Activated CD4-positive, CD25-positive, alpha-beta regulatory T cell treated with anti-CD3 and anti-CD28 coated beads, Interleukin-2, amount 50 U/mL, for 24 hours (primary cell): Measurements from ENCODE around the gene FASLG.
"Not testable (repeated sequence)": the region's sequence is repeated elsewhere in the genome, so short reads cannot be mapped to it uniquely, and the experiment has no call there.

Experiments used
- ATAC-seq, 2 donors: fragments of 150-1000 bp; cut with Tn5 transposase; one replicate each; pipeline ENCODE4 v1.10.0; 2021; ENCODE audit warnings: mild to moderate bottlenecking in 1 of 2, moderate library complexity in 1 of 2

The FASLG gene, protein sequence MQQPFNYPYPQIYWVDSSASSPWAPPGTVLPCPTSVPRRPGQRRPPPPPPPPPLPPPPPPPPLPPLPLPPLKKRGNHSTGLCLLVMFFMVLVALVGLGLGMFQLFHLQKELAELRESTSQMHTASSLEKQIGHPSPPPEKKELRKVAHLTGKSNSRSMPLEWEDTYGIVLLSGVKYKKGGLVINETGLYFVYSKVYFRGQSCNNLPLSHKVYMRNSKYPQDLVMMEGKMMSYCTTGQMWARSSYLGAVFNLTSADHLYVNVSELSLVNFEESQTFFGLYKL

DNA sequence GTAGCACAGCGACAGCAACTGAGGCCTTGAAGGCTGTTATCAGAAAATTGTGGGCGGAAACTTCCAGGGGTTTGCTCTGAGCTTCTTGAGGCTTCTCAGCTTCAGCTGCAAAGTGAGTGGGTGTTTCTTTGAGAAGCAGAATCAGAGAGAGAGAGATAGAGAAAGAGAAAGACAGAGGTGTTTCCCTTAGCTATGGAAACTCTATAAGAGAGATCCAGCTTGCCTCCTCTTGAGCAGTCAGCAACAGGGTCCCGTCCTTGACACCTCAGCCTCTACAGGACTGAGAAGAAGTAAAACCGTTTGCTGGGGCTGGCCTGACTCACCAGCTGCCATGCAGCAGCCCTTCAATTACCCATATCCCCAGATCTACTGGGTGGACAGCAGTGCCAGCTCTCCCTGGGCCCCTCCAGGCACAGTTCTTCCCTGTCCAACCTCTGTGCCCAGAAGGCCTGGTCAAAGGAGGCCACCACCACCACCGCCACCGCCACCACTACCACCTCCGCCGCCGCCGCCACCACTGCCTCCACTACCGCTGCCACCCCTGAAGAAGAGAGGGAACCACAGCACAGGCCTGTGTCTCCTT, at the start of gene FASLG:
TSS of gene FASLG (plus strand) at position 233 of the 583 bp plus-strand sequence. CDS start at position 332, 99 bp downstream.
- ATAC-seq = peak; percentile 60 to 61

DNA sequence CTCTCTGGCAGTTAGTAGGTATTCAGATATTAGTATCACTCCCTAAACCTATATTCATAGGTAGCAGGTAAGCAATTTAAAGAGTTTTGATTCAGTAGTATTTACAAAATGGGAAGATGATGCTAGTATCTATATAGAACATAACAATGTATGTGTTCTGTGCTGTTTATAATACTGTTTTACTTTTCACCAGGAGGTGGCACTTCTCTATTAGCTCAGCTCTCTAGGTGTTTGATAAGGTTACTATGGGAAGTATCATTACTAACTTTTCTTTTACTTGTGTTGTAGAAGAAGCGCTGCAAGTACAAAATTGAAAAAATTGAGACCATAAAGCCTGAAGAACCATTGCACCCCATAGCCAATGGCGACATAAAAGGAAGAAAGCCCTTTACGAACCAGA, 49.4 kb upstream of the FASLG start:
- peak; percentile 33 to 58 for ATAC-seq

DNA sequence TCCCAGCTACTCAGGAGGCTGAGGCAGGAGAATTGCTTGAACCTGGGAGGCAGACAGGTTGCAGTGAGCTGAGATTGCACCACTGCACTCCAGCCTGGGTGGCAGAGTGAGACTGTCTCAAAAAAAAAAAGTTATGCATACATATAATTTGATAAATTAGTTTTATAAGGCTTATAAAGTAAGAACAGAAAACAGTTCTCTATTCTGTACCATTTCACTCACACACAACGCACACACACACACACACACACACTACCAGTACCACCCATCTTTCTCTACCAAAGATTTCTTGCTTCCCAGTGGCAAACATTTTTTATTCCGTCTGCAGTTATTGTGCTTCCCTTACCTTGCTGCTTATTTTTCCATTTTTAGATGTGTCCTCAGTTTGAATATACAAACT, 46.4 kb upstream of the FASLG start:
- no peak for ATAC-seq

DNA sequence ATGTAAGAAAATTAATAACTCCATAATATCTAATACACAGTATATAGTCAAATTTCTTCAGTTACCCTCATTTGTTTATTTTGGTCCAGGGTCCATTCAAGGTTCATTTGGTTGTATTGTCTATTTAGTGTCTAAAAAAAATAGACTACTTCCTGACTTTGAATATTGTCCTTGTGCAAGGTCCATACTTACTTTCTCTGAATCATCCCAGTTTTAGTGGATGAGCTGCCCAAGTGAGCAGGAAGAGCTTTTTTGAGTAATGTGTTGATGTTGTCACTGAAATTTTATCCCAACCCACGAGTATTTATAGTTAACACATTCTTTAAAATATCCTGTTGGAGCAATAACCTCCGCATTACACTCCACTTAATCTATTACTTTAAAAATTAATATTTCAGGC, 45.6 kb upstream of the FASLG start:
- no peak for ATAC-seq

DNA sequence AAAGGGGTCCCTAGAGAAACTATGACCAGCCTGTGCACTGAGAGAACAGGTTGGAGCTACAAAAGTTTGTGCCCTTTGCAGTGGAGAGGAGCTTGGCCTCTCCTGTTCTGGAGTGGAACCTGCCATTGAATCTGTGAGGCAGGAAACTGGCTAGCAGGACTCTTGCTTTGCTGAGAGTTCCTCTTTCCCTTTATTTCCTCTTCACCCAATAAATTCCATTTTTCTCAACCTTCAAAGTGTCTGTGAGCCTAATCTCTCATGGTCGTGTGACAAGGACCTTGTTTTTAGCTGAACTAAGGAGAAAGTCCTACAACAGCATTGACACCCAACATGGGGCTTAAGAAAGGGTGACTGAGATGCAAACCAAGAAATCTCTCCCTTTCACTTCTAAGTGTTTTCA, 42.7 kb upstream of the FASLG start:
- ATAC-seq = no peak

DNA sequence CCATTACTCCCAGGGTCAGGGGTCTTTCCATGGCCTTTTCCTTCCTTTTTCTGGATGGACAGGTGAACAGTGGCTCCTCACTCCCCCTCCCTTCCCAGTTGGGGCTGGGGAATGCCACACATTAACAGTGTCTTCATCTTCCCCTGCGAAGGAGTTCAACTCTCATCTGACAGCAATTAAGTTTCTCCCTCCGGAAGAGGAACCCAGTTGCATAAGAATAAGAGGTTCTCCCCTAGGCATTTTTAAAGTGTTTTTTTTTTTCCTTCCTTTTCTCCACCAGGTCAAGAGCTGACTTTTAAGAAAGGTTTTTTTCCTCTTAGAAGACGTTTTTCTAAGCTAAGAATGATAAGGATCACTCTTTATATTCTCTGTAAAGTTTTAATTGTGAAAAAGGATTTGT, 42.3 kb upstream of the FASLG start:
- ATAC-seq = no peak

DNA sequence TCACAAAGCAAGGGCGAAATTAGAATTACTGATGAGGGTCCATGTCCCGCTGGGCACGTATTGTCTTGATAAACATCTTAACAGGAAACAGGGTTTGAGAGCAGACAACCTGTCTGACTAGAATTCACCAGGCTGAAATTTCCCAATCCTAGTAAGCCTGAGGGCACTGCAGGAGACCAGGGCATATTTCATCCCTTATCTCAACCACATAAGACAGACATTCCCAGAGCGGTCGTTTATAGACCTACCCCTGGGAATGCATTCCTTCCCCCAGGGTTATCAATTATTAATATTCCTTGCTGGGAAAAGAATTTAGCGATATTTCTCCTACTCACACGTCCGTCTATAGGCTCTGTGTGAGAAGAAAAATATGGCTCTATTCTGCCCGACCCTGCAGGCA, 38.3 kb upstream of the FASLG start:
- not testable (repeated sequence) for ATAC-seq

DNA sequence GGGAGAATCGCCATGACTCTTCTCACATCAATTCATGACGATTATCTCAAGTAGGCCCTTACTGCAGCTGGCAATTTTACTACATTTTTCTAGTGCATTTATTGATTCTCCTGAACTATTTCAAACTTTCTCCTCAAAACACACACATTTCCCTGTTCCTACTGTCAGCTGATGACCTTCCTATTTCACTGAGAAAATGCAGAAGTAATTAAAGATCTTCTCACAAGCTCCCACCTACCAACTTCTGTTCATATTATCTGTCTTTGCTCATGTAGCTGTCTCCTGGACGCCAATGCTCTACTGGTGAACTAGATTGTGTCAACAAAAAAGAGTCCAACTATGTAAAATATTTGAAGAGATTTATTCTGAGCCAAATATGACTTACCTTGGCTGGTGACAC, 36.4 kb upstream of the FASLG start:
- ATAC-seq = no peak

DNA sequence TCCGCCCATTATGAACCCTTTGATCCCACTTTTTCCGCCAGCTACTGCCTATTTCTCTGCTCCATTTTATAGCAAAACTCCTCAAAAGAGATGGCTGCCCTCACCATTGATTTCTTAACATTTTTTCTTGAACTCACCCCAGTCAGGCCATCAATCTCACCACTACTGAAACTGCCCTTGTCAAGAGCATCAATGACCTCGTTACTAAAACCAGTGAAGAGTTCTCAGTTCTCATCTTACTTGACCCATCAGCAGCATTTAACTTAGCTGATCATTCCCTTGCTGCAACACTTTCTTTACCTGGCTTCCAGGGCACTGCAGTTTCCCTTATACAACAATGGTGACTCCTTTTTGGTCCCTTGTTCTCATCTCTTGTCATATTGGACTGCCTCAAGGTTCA, 35.2 kb upstream of the FASLG start:
- ATAC-seq = no peak

DNA sequence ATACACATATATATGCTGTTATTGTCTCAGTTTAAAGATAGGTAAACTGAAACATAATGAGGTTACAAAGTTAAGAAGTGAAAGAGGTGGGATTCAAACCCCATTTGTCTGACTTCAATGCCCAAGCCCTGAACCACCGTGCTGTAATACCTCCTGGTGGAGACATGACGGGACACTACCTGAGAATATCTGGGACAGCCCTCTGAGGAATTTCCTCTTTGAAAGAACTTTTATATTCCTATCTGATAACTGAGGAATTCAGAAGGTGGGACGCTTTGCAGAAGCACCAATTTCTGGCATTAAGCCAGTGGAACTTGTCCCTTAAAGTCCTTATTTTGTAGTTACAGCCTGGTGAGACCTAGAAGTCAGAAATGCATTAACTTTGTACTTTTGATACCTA, 32.1 kb upstream of the FASLG start:
- ATAC-seq = no peak

DNA sequence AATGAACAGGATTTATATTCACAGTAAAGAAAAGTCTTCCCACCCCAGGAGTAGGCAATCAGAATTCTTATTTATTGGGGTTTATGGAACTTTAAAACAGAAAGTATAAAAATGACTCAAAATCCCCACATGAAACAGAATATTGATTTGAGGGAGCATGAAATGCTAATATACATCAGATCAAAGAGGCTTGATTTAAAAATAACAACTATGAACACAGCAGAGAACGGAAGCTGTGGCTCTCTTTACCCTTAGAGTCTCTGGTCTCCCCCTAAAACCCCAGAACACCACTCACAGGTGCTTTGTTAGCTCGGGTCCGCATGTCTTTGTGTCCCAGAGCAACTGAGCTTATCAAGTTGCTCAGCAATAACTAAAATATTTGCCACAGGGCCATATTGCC, 31.2 kb upstream of the FASLG start:
- ATAC-seq = peak; percentile 44 to 60

DNA sequence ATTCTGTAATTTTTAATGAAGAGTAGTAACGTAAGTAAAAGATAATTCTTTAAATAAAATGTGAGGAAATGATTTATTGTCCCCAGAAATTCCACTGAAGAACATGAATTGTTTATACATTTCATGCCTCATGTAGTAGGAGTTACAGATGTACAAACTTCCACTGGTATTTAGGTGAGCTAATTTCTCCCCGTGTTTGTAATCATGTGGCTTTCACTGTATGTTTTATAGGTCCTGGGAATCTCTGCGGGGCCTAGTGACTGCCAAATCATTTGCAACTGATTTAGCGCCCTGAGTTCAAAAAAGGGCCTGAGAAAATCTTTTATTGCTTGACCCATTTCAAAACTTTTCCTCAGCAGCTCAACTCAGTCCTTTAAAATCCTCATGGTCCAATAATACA, 30.5 kb upstream of the FASLG start:
- no peak for ATAC-seq

DNA sequence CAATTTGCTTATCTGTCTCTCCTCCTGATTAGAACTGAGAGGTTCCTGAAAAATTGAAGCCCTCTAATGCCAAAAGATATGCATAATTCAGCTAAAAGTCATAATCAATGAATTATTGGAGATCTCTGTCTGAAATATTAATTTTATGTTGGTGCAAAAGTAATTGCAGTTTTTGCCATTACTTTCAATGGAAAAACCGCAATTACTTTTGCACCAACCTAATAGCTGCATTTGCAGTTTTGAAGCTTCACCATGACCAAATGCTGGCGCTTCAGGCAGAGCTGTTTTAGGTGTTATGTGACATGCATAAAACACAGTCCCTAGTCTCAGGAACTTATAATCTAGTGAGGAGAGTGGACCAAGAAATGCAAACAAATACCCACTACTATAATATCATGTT, 29.7 kb upstream of the FASLG start:
- ATAC-seq = no peak

DNA sequence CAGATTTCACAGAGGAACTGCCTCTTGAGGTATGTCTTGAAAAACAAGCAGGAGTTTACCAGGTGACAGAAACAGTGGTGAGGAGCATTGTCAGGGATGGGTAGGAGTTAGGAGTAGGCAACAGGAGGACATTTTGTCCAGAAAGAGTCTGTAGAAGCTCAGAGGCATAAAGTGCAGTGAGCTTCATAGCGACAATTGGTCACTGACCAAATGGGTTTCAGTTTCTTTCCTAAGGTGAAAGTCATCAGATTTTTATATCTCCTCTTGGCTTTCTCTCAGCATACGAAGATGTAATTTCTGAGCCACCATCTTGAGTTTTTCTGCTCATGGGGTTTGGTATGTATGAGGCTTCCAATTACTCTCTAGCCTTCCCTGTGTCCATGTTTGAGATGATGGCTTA, 29.3 kb upstream of the FASLG start:
- ATAC-seq = no peak

DNA sequence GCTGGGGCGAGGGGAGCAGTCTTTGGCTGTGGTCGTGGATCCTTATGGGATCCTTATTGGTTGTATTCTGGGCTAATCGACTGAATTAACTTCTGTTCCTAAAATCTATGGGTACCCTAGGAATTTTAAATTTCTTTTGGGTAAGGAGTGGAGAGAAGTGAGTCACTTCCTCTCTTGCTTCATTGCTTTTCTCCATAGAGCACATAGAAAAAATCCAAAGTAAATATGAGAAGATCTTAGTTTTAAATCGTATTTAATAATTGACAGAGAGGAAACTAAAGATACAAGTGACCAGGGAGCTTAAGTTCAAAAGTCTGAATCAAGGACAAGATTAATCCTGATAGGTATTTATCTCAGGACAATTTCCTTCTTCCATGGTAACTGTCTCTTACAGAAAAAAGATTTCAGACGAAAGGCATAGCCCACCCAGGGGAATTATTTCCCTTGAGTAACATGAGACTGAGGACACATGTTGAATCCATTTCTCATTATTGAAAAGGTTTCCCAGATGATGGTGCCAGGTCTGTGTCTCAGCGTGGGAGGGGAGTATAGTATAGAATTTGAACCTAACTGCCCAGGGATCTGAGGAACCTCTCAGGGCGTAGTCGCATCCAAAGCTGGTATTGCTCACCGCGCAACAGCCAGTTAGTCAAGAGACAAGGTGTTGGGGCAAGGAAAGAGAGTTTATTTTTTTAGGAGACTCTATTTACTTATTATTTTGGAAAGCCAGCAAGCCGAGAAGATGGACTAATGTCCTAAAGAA, 28.7 kb upstream of the FASLG start:
- ATAC-seq = no peak

DNA sequence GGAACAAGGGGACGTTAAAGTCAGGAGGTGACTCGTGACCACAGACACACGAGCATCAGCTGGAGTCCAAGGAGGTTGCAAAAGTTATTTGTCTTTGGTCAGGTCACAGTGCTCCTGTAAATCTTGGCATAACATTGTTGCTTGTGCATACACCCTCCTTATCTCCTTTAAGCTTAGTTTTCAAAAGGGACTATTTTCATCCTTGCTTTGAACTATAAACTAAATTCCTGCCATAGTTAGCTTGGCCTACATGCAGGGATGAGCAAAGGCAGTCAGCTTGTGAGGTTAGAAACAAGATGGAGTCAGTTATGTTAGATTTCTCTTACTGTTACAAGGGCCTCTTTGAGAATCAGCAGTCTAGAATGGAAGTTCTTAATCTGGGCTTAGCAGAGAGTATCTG, 28.0 kb upstream of the FASLG start:
- no peak for ATAC-seq

DNA sequence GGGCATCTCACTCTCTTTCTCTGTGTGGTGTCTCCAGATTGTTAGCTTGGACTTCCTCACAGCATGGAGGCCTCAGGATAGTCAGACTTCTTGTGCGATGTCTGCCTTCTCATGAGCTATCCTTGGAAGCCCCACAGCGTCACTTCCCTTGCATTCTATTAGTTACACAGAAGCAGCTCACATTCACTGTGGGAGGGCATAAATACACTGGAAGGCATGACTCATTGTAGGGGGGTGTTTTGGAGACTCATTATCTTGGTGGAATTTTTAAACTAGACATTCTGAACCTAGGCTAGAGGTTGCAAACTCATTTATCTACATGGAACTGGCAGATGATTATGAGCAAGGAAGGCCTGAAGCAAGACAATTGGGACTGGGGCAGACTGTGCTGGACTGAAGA, 21.4 kb upstream of the FASLG start:
- ATAC-seq = peak in 1 of 2 donors; percentile 2

DNA sequence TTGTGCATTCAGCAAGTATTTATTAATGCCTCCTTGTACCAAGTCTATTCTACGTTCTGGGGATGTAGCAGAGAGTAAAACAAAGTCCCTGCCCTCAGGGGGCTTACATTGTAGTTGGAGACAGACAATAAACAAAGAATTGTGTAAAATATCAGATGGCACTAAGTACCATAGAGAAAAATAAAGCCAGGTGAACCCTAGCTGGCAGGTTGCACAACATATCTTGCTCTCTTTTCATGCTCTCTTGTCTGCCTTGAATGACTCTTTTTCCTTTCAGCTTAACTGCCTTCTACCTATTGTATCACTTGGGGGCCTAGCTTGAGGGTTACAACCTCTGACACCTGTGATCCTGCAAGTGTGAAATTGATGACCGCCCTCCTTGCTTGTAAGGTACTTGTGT, 20.7 kb upstream of the FASLG start:
- ATAC-seq = no peak

DNA sequence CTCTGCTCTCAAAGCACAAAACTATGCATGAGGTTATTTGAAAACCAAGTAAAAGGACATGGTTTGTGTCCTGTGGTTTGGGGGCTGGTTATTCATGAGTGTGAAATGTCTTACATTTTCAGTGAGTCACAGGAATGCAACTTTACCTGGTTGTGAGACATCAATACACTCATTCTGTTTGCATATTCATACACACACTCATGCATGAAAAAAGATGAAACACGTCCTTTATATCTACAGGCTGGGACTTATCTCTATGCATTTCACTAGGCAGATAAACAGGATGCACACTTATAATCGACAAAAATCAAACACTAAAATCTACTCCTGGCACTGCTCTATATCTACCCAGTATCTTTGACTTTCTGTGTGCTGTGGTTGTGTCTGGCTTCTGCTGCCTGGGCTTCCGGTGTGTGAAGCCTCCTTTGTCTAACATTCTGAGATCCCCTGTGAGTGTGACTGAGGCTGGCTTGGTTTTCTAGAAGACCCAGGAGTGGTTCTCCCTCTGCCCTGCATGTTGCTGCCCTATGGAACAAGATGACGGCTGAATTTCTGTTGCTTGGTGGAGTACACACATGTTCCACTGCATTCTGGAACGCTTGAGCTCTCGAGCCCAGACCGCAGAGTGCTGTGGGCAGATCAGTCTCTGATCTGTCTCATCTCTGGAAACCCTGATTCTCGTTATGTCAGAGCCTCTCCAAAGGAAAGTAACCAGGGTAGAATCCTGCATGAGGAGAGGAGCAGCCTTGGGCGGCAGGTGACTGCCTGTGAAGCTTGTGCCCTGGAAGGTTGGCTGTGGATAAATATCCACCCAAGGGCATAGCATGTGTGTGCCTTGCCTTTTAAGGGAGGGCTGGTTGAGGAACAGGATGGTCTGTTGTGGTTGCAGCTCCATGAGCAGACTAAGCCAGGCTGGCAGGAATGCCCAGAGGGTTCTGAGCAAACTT, 19.7 kb upstream of the FASLG start:
- peak; percentile 85 to 86 for ATAC-seq

DNA sequence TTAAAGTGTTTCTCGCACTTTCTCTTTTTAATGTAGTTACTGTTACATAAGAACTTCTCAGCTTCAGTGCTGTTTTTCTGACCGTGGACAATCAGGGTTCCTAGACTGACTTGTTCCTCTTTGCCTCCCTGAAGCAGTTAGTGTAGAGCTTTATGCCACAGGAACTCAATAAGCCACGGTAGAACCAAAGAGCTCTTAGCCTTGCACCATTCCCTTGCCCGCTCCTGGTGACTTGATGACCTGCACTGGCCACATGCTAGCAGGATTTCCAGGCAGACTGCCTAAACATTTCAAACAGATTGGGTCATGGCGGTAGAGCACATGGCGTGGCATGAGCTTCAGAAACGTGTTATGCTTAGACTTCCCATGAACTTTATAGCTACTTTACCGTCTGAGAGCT, 18.8 kb upstream of the FASLG start:
- ATAC-seq = no peak

DNA sequence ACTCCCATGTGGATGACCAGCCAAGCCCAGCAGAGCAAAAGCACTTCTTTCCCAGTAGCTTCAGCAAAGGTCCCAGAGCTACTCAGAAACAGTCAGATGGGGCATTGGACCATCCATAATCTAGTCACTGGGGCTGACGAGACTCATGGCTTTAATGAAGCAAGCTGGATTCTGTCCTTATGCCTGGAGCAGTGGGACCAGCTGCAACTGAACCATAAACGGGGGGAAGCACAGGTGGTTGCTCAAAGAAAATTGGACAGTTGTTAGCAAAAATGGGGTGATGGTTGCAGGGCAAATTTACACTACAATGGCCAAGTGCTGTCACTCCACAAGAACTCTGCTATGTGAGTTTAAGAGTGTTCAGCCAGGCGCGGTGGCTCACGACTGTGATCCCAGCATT, 17.4 kb upstream of the FASLG start:
- no peak for ATAC-seq

DNA sequence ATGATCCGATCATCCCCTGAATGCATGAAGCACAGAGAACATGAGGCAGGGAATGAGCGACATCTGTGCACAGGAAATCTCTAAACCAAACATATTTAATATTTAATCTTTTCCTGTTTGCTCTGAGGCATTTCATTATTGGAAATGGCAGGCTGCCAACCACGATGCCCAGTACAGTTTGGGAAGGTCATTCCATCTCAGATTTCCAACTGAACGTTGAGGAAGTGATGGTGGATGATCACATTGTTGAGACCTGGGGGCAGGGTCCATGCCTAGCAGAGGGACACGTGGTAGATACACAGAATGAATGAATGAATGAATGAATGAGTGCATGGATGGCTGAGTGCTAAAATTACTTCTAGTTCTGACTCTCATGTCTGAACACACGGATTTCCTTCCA, 15.9 kb upstream of the FASLG start:
- ATAC-seq = no peak

DNA sequence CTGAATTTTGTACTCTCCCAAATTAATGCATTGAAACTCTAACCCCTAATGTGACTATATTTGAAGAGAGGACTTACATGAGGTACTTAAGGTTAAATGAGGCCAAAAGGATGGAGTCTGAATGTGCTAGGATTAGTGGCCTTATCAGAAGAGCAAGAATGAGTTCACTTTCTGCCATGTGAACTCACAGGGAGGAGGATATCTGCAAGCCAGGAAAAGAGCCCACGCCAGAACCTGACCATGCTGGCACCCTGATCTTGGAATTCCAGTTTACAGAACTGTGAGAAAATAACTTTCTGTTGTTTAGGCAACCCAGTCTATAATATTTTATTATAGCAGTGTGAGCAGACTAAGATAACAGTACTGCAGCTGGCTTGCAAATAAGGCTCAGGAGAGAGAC, 12.2 kb upstream of the FASLG start:
- no peak for ATAC-seq
